HG03575 (cell line): ENCODE data around the gene ZSCAN9.

ENCODE experiments used
- ATAC-seq: cut with Tn5 transposase; IDR thresholded peaks from one replicate; pipeline ENCODE4 v1.9.1; 2021; ENCODE audit not compliant: unreplicated experiment, insufficient number of reproducible peaks, low FRiP score; ENCODE audit errors: extremely low read depth

The ZSCAN9 gene

DNA sequence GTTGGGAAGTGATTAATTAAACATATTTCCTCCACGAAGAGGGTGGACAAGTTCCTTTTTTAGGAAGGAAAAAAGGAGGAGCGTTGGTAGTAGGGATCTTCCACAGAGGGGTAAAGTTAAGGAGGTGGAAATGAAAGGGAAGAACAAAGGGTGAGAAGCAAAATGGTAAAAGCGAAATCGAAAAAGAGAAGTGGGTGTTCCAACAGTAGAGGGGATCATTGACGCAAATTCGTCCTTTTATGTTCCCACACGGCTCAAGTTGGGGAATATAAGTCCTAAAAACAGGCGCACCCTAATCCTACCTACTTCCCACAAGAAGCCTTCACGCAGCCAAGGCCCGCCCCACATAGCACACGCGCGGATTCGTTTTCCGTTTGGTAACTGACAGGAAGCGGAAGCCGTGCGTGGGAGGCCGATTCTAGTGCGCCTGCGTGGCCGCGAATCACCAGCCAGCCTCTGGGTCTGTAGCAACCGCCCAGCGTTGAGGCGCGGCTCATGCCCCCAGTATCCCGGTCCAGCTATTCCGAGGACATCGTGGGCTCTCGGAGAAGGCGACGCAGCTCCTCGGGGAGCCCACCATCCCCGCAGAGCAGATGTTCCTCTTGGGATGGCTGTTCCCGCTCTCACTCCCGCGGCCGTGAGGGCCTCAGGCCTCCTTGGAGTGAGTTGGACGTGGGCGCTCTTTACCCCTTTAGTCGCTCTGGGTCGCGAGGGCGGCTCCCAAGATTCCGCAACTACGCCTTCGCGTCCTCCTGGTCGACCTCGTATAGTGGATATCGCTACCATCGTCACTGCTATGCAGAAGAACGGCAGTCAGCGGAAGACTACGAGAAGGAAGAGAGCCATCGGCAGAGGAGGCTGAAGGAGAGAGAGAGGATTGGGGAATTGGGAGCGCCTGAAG, 34.1 kb downstream of the ZSCAN9 start, which contains the start of gene NKAPL:
NKAPL (plus strand) TSS at position 421 of the 901 bp plus-strand sequence; CDS start at position 496, 75 bp downstream.
- ATAC-seq, result no peak

GRCh38 chr6:28263922-28264321, 38.8 kb downstream of the ZSCAN9 start:
- no peak for ATAC-seq

DNA sequence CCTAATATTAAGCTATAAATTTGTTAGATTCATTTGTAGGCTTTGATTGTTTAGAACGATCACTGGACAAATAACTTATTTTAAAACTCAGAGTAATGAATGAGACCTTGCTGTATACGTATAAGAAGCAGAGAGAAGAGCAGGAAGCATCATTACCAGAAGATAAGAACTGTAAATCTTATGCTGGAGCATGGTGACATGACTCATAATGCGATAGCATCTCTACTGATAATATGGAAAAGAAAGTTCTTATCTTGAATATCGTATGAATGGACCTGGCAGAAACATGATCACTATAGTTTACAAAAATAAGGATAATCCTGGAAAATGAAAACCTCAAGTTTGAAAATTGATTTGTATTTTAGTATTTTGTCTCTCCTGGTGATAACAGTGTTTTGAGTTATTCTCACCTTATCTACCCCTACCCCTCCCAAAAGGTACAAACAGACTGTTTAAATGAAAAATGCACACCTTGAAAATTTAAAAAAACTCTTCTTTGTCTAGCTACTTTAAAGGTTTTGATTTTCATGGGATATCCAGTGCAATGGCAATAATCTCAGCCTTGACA, 39.8 kb downstream of the ZSCAN9 start:
- ATAC-seq, result no peak

- ATAC-seq, result no peak
These were observed 41.5 kb downstream of the ZSCAN9 start for GRCh38 chr6:28266563-28266961.

- ATAC-seq, result peak; percentile 71
These were observed 42.1 kb downstream of the ZSCAN9 start, which contains the start of gene ZSCAN26 for GRCh38 chr6:28266962-28267694. ZSCAN26 (plus strand) TSS chr6:28267143; CDS start chr6:28271920, 4,777 bp downstream.

DNA sequence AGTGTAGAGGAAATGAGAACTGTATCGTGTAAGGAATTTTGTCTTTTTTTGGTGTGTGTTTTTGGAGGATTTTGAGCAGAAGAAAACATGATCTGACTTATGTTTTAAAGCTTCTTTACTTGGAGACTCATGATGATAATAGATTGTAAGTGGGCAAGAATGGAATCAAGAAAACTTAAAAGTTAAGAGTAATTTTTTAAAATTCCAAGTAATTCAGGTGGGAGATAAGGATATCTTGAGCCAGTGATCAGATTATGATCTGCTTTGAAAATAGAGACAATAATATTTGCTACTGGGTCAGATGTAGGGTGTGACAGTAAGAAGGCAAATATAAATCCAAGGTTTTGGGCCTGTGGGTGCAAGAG, 42.6 kb downstream of the ZSCAN9 start:
- ATAC-seq, result no peak

GRCh38 chr6:28269492-28269891, 44.4 kb downstream of the ZSCAN9 start:
- no peak for ATAC-seq

DNA sequence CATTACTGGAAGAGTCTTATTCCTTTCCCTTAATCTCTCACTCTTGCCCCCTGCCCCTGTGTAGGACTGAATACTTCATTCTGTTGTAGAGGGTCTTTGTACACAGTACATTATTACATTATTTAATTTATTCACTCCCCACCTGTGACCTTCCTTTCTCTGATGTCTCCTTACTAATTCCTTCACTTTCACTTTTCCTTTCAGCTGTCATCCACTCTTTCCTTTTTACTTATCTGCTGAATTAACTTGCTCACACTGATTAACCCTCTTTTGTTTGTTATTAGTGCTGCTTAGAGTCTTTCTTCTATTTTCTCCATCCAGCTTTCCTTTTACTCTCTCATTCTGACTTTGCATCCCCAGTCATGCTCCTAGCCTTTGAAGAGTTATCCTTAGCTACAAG, 49.8 kb downstream of the ZSCAN9 start:
- ATAC-seq, result no peak

DNA sequence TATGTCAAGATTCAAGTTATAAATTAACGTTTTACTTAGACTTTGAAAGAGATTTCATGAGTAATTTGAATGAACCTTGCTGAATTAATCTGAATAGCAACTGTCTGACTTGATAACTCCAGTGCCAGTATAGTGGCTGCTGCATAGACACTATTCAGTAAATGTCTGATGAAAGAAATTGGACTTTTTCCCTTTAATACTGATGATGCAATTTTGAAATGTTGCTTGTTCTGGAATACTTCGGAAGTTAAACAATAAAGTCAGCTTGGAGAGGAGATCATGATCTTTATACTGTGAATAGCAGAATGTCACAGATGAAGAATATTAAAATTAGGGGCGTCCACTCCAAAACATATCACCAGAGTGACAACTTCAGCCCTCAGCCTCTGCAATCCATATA, 52.7 kb downstream of the ZSCAN9 start:
- no peak for ATAC-seq

- no peak for ATAC-seq
These were observed 55.7 kb downstream of the ZSCAN9 start for GRCh38 chr6:28280595-28281287.

DNA sequence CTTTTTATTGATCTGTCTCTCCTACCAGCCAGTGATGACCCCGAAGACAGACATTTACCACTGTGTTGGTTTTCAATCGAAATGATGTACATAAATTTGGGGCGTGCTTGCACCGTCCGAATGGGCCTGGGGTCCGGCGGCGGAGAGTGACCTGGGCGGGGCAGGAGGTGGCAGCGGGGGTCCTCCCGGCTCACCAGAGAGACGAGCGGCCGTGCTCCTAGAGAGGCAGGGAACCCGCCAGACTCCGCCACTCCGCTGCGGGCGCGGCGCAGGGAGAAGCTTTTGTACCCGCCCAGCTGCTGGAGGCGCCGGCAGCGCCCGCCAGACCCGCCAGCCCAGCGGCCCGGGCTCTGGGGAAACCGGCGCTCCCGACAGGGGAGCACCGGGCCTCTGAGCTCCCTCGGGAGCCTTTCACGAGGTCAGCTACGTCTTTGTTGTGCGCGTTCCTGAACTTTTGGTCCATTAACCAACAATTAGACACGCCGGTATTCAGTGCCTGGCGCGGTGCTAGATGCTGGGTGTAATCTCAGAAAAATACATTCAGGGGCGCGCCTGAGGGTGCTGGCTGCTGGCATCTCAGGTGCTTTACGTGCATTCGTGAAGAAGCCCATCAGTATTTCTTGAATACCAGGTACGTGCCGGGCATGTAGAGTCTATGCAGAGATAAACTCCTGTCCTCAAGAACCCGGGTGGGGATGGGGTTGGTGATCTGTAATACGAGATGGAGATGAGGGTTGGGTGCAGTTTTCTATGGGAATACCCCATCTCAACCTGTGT, 56.4 kb downstream of the ZSCAN9 start, which contains the start of gene PGBD1:
PGBD1 (plus strand) TSS at position 285 of the 777 bp plus-strand sequence. CDS start 2,242 bp downstream, outside the sequence.
- no peak for ATAC-seq

DNA sequence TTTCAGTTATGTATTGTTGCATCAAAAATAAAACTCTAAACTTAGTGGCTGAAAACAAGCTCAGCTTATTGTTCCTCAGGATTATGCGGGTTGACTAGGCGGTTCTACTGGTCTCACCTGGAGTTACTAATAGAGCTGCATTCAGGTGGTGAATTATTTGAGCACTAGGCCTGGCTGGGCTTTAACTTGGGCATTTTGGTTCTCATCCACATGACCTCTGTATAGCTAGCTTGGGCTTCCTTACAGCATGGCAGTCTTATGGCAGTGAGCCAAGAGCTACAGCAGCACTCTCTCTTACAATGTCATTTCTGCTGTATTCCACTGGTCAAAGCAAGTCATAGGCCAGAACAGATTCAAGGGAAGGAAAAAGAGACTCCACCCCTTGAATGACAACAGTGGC, 57.9 kb downstream of the ZSCAN9 start:
- no peak for ATAC-seq
